Effector memory CD4-positive, alpha-beta T cell (primary cell): Measurements from ENCODE around the gene PYGB.

Experiments
- DNase-seq, 3 donors: peaks; one replicate each; pipeline ENCODE4 v3.0.0-alpha.2; 2020
- H3K27ac ChIP-seq: 2 replicates; pipeline ENCODE4 v1.7.0; 2013; ENCODE audit warnings: mild to moderate bottlenecking, low read length, moderate library complexity; ENCODE audit not compliant: insufficient read depth, poor library complexity, severe bottlenecking
- H3K27me3 ChIP-seq: replicated peaks from 2 replicates; pipeline ENCODE4 v1.7.0; 2013; ENCODE audit warnings: mild to moderate bottlenecking, low read length; ENCODE audit not compliant: insufficient read depth, control insufficient read depth, poor library complexity, severe bottlenecking
- H3K36me3 ChIP-seq: 2 replicates; pipeline ENCODE4 v1.7.0; 2013; ENCODE audit warnings: mild to moderate bottlenecking, low read length, moderate library complexity; ENCODE audit not compliant: control insufficient read depth, insufficient read depth
- H3K4me1 ChIP-seq: 2 replicates; pipeline ENCODE4 v1.7.0; 2013; ENCODE audit warnings: low read length, mild to moderate bottlenecking; ENCODE audit not compliant: control insufficient read depth, insufficient read depth, poor library complexity, severe bottlenecking
- H3K4me3 ChIP-seq: 2 replicates; pipeline ENCODE4 v1.7.0; 2013; ENCODE audit warnings: low read length, low read depth, mild to moderate bottlenecking; ENCODE audit not compliant: insufficient read depth, poor library complexity, severe bottlenecking
- H3K9me3 ChIP-seq: 2 replicates; pipeline ENCODE4 v1.7.0; 2013; ENCODE audit warnings: mild to moderate bottlenecking, low read length, moderate library complexity; ENCODE audit not compliant: control insufficient read depth

Gene PYGB

DNA sequence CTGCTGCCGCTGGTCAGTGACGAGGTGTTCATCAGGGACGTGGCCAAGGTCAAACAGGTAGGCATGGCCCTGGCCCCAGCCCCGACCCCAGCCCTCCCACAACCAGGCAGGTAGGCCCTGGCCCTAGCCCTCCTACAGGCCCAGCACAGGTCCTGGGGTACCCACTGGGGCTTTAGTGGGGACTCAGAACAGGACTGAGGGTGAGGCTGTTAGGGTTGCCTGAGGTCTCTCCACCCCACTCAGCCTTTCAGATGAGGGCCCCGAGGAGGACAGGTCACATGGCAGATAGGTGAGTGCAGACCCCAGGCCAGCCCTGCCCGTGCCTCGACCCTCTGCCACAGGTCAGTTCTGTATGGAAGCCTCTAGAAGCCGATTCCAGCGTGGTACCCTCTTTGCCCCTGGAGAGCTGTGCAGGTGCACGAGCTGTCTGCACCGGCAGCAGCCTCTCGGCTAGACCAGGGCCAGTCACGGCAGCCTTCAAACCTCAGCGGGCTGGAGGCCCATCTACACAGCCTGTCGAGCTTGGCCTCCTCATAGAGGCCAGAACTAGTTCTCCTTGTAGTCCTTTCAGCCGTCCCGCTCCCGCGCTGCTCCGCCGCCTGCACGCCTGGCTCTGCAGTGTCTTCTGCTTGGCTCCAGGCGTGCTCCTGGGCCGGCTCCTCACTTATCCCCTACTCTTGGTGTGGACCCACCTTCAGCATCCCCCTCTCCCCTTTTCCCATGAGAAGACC, 35.5 kb downstream of the PYGB start:
- H3K36me3 ChIP-seq = peaks cover 62% of the 10 kb centered on the region

DNA sequence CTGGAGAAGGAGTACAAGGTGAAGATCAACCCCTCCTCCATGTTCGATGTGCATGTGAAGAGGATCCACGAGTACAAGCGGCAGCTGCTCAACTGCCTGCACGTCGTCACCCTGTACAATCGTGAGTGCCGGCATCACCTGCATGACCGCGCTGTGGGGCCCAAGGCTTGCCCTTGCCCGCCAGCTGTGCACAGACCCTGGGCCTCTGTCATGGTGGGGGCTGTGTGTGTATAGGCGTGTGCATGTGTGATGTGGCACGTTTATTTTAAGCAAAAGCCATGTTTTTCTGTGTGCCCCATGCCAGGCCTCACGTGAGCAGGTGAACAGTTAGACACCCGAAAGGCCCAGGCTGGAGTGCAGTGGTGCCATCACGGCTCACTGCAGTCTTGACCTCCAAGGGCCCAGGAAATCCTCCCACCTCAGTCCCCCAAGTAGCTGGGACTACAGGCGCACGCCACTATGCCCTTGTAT, 36.3 kb downstream of the PYGB start:
- DNase-seq = no peak
- H3K36me3 ChIP-seq = peaks cover 58% of the 10 kb centered on the region

More for the DNA sequence above, 35.5 kb downstream of the PYGB start:
- H3K9me3 ChIP-seq = no peaks in the 10 kb centered on the region
- no peak overlapping the region for H3K27ac ChIP-seq
- H3K27me3 ChIP-seq = no peaks in the 10 kb centered on the region
- no peak overlapping the region for H3K4me3 ChIP-seq
- DNase-seq = no peak
- no peaks in the 10 kb centered on the region for H3K4me1 ChIP-seq

DNA sequence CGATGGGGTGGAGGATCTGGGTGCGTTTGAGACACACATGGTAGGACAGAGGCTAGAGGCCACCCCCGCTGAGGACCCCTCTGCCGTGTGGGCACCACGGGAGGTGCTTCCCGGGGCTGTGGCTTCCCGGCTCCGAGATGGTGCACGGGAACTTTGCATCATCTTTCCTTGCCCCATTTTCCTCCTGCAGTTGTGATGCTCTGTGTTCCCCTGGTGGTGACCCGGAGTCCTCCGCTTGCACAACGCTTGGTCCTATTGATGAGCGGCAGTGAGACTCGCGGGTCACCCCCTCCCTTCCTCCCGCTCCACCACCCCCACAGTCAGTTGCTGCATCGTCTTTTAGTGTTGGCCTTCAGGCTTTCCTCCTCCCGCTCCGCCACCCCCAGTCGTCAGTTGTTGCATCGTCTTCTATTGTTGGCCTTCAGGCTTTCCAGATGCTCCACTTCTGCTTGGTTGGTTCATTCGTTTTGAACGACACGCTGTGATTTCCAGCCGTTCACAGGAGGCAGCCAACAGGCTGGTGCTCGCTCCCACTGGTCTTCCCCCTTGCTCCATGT, 37.3 kb downstream of the PYGB start:
- peaks cover 52% of the 10 kb centered on the region for H3K36me3 ChIP-seq

More for the DNA sequence above, 36.3 kb downstream of the PYGB start:
- no peak overlapping the region for H3K4me3 ChIP-seq
- H3K27me3 ChIP-seq = no peaks in the 10 kb centered on the region
- no peaks in the 10 kb centered on the region for H3K9me3 ChIP-seq
- no peaks in the 10 kb centered on the region for H3K4me1 ChIP-seq
- no peak overlapping the region for H3K27ac ChIP-seq

DNA sequence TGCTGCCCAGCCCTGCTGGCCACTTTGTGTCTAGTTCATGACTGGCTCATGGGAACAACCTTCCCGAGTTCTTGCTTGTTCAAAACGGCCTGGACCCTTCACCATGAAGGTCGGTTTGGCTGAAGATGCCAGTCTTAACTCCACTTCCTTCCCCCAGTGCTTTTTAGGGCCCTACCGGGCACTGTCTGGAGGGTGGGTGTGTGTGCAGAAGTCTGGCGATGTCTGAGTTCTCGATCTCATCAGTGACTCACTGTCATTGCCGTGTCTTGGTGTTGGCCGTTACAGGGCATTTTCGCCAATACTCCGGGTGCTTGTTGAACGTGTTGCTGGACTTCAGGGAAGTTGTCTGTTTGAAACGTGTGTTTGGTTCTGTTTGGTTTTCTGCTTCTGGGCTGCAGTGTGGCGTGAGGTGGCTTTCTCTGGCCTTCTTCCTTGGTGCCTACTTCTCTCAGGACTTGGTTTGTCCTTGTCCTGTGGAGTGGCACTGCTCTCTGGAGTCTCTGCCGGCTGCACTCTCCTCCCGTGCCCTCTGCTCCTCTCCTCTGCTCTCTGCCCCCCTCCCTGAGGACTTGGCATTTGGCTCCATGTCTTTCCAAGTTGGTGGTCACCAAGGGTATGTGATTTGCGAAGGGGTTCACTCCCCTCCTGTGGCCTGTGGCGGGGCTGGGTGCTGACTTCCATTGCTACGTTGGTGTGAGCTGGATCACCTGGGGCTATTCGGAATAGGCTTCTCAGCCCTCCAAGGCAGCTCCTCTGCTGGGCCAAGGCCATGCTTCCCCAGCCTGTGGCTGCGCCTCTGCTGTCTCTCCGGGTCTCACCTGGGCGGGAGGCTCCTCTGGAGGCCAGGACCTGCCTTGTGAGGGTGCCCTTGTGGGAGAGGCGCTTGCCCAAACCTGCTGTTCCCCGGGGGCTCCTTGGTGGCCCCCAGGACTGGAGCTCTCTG, 38.2 kb downstream of the PYGB start:
- Histone ChIP-seq H3K4me3 (no peak overlapping the region), H3K36me3 (peaks cover 43% of the 10 kb centered on the region), H3K27me3 (no peaks in the 10 kb centered on the region), H3K4me1 (no peaks in the 10 kb centered on the region), H3K9me3 (no peaks in the 10 kb centered on the region), H3K27ac (no peak overlapping the region)
- no peak for DNase-seq

More for the DNA sequence above, 37.3 kb downstream of the PYGB start:
- no peak overlapping the region for H3K4me3 ChIP-seq
- H3K9me3 ChIP-seq = no peaks in the 10 kb centered on the region
- no peak for DNase-seq
- no peak overlapping the region for H3K27ac ChIP-seq
- H3K4me1 ChIP-seq = no peaks in the 10 kb centered on the region
- H3K27me3 ChIP-seq = no peaks in the 10 kb centered on the region

DNA sequence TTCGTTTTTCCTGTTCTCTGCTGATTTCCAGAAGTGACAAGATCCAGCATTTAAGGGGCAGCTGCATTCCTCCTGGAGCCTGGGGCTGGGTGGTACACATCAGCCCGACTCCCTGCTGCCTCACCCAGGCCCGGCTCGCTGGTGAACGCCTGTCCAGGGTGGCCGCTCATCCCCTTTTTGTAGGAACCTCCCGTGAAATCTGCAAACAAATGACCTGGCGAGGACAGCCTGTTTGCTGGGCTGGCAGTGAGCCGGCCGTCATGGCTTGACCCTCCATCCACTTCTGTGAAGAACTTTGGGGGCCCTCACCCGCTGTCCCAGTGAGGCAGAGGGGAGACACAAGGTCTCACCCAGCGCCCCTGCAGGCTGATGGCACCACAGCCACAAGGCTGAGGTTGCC, 39.0 kb downstream of the PYGB start:
- Histone ChIP-seq H3K9me3 (no peaks in the 10 kb centered on the region), H3K4me1 (no peaks in the 10 kb centered on the region), H3K27ac (no peak overlapping the region), H3K36me3 (peaks cover 44% of the 10 kb centered on the region), H3K27me3 (no peaks in the 10 kb centered on the region), H3K4me3 (no peak overlapping the region)
- DNase-seq = no peak

DNA sequence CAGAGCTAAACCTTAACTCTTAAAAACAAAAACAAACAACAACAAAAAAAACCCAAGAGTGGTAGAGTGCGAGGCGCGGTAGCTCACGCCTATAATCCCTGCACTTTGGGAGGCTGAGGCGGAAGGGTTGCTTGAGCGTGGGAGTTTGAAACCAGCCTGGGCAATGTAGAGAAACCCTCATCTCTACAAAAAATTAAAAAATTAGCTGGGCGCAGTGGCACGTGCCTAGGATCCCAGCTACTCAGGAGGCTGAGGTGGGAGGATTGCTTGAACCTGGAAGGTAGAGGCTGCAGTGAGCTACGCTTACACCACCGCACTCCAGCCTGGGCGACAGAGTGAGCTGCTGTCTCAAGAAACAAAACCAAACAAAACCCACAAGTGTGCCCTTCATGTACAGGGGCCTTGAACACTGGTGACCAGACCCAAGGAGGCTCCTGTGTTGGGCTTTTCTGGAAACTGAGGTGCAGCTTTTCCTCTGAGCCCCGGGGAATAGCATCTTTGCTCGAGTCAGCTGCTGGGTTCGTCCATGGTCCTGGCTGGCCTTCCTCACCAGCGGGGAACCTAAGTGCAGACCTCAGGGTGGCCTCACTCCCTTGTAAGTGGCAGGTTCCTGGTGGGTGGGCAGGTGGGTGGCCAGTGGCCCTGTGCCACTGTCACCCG, 39.9 kb downstream of the PYGB start:
- Histone ChIP-seq H3K4me1 (no peaks in the 10 kb centered on the region), H3K27ac (no peak overlapping the region), H3K36me3 (peaks cover 41% of the 10 kb centered on the region), H3K4me3 (no peak overlapping the region), H3K27me3 (no peaks in the 10 kb centered on the region), H3K9me3 (no peaks in the 10 kb centered on the region)
- DNase-seq = no peak

DNA sequence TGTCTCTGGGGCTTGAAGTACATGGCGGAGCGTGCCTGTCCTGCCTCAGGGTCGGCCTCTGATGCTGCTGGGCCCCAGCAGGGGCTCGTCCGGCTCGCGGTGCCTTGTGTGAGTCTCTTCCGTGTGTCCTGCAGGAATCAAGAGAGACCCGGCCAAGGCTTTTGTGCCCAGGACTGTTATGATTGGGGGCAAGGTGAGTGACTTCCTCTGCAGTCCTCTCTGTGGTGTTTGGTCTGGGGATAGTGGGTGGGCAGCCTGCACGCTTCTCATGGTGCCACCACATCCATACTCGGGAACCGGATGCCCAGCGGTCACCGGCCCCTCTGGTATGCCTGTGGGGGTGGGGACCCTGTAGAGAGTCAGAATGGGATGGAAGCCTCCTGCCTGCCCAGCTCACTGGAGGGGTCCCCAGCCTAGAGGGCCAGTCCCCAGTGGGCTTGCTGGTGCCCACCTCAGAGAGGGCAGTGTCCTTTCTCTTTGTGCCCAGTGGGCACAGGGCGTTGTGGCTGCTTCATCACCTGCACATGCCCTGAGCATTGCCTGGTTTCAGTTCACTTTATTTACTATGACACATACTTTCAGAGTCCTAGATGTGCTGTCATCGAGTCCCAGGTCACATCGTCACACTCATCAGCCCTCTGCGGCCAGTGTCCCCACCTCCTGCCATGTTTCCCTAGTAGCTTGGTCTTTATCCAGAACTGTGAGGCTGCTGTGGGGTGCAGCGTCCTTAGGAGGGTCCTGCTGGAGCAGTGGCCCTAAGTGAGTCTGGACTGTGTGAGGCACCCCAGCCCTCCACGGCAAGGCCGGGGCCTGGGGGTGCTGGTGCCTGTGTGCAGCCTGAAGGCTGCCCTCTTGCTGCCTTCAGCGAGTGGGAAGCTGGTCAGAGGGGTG, 40.7 kb downstream of the PYGB start:
- Histone ChIP-seq H3K4me1 (no peaks in the 10 kb centered on the region), H3K4me3 (no peak overlapping the region), H3K27ac (no peak overlapping the region), H3K27me3 (no peaks in the 10 kb centered on the region), H3K9me3 (no peaks in the 10 kb centered on the region), H3K36me3 (peaks cover 41% of the 10 kb centered on the region)
- no peak for DNase-seq

DNA sequence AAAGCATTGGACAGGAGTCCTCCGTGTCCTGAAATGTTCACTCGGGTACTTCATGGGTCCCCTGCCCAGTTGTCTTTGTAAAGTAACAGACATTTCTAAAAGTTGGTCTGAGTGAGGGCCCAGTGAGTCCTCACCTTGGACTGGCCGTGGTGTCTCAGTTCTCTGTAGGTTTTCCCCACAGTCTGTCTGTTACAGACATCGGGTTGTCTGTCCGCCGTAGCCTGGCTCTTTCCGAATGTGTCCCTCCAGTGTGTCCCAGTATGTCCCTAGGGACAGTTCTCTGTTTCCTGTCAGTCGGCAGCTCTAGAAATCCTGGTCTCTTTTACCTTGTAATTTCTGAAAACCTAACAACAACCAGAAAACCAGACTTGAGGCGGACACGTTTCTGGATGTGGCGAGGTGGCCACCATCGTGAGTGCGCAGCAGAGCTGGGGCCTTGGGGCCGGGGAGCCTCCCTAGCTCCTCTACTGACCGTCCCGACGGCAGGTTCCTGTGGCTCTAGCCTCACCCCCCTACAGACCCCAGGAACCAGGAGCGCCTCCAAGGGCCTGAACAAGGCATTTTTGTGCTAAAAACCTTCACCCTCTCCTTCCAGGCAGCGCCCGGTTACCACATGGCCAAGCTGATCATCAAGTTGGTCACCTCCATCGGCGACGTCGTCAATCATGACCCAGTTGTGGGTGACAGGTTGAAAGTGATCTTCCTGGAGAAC, 42.2 kb downstream of the PYGB start:
- no peaks in the 10 kb centered on the region for H3K9me3 ChIP-seq
- no peaks in the 10 kb centered on the region for H3K27me3 ChIP-seq
- no peak for DNase-seq
- peaks cover 3% of the 10 kb centered on the region for H3K4me1 ChIP-seq
- no peak overlapping the region for H3K27ac ChIP-seq
- H3K4me3 ChIP-seq = no peak overlapping the region
- H3K36me3 ChIP-seq = peaks cover 29% of the 10 kb centered on the region
